DOHH2 (cell line): Measurements from ENCODE around the gene LSM3.

ENCODE experiments used
- EZH2phosphoT487 ChIP-seq: fragments of 200-600 bp; sonication (generic); IDR thresholded peaks from 2 replicates; pipeline ENCODE4 v1.6.1; 2017; ENCODE audit warnings: borderline replicate concordance, mild to moderate bottlenecking, antibody characterized with exemption, low read length, moderate library complexity, mixed read lengths
- TF ChIP-seq, protein P1 (sequence below): fragments of 200-600 bp; sonication (generic); IDR thresholded peaks from one replicate; pipeline ENCODE4 v1.5.1; 2014; ENCODE audit warnings: antibody characterized with exemption, mild to moderate bottlenecking, low read depth, low read length; ENCODE audit not compliant: poor library complexity, severe bottlenecking

GRCh38 chr3:14239940-14240339 is 61.3 kb downstream of the LSM3 start:
- TF ChIP-seq, protein P1, sequence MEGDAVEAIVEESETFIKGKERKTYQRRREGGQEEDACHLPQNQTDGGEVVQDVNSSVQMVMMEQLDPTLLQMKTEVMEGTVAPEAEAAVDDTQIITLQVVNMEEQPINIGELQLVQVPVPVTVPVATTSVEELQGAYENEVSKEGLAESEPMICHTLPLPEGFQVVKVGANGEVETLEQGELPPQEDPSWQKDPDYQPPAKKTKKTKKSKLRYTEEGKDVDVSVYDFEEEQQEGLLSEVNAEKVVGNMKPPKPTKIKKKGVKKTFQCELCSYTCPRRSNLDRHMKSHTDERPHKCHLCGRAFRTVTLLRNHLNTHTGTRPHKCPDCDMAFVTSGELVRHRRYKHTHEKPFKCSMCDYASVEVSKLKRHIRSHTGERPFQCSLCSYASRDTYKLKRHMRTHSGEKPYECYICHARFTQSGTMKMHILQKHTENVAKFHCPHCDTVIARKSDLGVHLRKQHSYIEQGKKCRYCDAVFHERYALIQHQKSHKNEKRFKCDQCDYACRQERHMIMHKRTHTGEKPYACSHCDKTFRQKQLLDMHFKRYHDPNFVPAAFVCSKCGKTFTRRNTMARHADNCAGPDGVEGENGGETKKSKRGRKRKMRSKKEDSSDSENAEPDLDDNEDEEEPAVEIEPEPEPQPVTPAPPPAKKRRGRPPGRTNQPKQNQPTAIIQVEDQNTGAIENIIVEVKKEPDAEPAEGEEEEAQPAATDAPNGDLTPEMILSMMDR = no peak
- no peak for TF ChIP-seq EZH2phosphoT487
